ENCODE measurements around the gene SRC.
A peak's percentile ranks its signal among the peaks of the same experiment; 100 is the strongest.

SRC gene

DNA sequence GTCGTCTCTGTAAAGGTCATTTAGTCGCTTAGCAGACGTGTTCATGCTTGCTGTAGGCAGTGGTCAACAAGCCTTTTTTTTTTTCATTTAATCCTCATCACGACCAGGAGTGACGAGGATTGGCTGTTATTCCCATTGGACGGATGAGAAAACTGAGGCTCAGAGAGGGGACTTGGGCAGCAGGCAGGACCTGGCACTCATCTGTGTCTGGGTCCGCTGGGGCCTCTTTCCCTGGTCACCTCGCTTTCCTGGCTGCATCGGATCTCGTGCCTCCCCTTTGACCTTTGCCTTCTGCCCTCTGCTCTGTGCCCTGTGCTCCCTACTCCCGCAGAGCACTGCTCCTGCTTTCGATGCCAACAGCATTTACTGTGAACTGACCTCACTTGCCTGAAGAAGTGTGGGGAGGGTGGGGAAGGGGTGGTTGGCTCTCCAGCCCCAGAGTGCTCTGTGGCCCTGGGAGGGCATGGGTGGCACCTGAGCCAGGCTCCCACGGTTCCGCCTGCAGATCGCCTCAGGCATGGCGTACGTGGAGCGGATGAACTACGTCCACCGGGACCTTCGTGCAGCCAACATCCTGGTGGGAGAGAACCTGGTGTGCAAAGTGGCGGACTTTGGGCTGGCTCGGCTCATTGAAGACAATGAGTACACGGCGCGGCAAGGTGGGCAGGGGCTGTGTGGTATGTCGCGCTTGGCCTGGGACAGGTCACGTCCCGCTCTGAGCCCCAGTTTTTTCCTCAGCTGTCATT, 56.2 kb downstream of the SRC start:
- Histone ChIP-seq H3K36me3 (peaks cover 56 to 78% (median 74%) of the 10 kb centered on the region in 11 experiments), H3K4me3 (no peak overlapping the region), H3K9me3 (replicated peaks in 1 of 11) (no peaks in the 10 kb centered on the region), H3K9ac (no peak overlapping the region), H3K27me3 (peaks cover 0 to under 1% (median 0%) of the 10 kb centered on the region in 11 experiments; a peak in 2 of 22 replicates), H4K20me1 (peaks cover 0 to 79% (median 0%) of the 10 kb centered on the region in 11 experiments; a peak in 6 of 22 replicates), H3K4me1 (peaks cover 12 to 20% (median 15%) of the 10 kb centered on the region in 10 experiments), H3K4me2 (no peak overlapping the region), H3K27ac (no peak overlapping the region)
- TF ChIP-seq Cebpa-rat (IDR thresholded peaks at IDR 0.05): no peak

DNA sequence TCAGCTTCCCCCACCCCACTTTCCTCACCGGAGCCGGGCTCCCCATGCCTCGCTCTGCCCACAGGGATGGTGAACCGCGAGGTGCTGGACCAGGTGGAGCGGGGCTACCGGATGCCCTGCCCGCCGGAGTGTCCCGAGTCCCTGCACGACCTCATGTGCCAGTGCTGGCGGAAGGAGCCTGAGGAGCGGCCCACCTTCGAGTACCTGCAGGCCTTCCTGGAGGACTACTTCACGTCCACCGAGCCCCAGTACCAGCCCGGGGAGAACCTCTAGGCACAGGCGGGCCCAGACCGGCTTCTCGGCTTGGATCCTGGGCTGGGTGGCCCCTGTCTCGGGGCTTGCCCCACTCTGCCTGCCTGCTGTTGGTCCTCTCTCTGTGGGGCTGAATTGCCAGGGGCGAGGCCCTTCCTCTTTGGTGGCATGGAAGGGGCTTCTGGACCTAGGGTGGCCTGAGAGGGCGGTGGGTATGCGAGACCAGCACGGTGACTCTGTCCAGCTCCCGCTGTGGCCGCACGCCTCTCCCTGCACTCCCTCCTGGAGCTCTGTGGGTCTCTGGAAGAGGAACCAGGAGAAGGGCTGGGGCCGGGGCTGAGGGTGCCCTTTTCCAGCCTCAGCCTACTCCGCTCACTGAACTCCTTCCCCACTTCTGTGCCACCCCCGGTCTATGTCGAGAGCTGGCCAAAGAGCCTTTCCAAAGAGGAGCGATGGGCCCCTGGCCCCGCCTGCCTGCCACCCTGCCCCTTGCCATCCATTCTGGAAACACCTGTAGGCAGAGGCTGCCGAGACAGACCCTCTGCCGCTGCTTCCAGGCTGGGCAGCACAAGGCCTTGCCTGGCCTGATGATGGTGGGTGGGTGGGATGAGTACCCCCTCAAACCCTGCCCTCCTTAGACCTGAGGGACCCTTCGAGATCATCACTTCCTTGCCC, 57.4 kb downstream of the SRC start:
- no peak overlapping the region for H3K4me3 ChIP-seq
- H3K9ac ChIP-seq: no peak overlapping the region
- no peaks in the 10 kb centered on the region for H3K9me3 ChIP-seq (replicated peaks in 1 of 11)
- peaks cover 0 to 76% (median 0%) of the 10 kb centered on the region in 11 experiments; a peak in 5 of 22 replicates for H4K20me1 ChIP-seq
- TF ChIP-seq Cebpa-rat (IDR thresholded peaks at IDR 0.05): no peak
- no peak overlapping the region for H3K27ac ChIP-seq
- peaks cover 15 to 29% (median 25%) of the 10 kb centered on the region in 10 experiments for H3K4me1 ChIP-seq
- H3K27me3 ChIP-seq: peaks cover 0 to 10% (median 5%) of the 10 kb centered on the region in 11 experiments; a peak in 5 of 22 replicates
- no peak overlapping the region for H3K4me2 ChIP-seq
- H3K36me3 ChIP-seq: peaks cover 43 to 66% (median 62%) of the 10 kb centered on the region in 11 experiments

GRCh38 chr20:37404461-37404890, 58.5 kb downstream of the SRC start:
- peaks cover 35 to 55% (median 51%) of the 10 kb centered on the region in 11 experiments for H3K36me3 ChIP-seq
- H4K20me1 ChIP-seq: peaks cover 0 to 67% (median 0%) of the 10 kb centered on the region in 11 experiments; a peak in 4 of 22 replicates
- no peak overlapping the region for H3K4me3 ChIP-seq
- H3K4me2 ChIP-seq: no peak overlapping the region; a peak in 1 of 22 replicates
- no peak overlapping the region for H3K9ac ChIP-seq
- H3K27me3 ChIP-seq: peaks cover 0 to 10% (median 5%) of the 10 kb centered on the region in 11 experiments; a peak in 5 of 22 replicates
- TF ChIP-seq Cebpa-rat (IDR thresholded peaks at IDR 0.05): no peak
- no peak overlapping the region for H3K27ac ChIP-seq
- H3K9me3 ChIP-seq (replicated peaks in 1 of 11): no peaks in the 10 kb centered on the region
- peaks cover 25 to 40% (median 36%) of the 10 kb centered on the region in 10 experiments for H3K4me1 ChIP-seq

DNA sequence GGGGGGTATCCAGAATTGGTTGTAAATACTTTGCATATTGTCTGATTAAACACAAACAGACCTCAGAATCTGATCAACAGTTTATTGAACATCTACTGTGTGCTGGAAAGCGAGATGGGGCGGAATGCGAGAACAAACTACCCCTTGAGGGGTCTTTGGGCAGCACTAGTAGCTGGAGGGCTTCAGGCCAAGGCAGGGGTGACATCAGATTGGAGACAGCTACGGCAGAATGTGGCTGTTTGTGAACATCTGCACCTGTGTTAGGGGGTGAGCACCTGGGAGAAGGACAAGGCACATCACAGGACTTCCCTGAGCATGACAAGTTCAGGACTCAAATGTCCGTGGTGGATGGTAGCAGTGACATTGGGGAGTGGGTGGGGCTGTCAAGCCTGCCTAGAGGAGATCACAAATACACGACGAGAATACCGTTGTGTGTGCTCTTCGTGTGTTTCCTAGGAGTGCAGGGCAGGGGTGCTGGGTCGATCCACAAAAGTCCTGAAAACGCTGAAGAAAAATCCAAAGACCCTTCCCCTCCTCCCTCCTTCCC, 59.5 kb downstream of the SRC start:
- Histone ChIP-seq H3K4me2 (peak overlapping the region in 7 of 11 experiments; percentile 83 to 99 (median 95); a peak in 9 of 22 replicates), H3K9me3 (replicated peaks in 1 of 11) (no peaks in the 10 kb centered on the region), H3K36me3 (peaks cover 28 to 45% (median 41%) of the 10 kb centered on the region in 11 experiments), H4K20me1 (peaks cover 0 to 63% (median 0%) of the 10 kb centered on the region in 11 experiments; a peak in 4 of 22 replicates), H3K4me1 (peaks cover 30 to 50% (median 45%) of the 10 kb centered on the region in 10 experiments), H3K9ac (no peak overlapping the region), H3K4me3 (no peak overlapping the region), H3K27ac (no peak overlapping the region), H3K27me3 (peaks cover 0 to 10% (median 5%) of the 10 kb centered on the region in 11 experiments; a peak in 5 of 22 replicates)
- TF ChIP-seq Cebpa-rat (IDR thresholded peaks at IDR 0.05): no peak

DNA sequence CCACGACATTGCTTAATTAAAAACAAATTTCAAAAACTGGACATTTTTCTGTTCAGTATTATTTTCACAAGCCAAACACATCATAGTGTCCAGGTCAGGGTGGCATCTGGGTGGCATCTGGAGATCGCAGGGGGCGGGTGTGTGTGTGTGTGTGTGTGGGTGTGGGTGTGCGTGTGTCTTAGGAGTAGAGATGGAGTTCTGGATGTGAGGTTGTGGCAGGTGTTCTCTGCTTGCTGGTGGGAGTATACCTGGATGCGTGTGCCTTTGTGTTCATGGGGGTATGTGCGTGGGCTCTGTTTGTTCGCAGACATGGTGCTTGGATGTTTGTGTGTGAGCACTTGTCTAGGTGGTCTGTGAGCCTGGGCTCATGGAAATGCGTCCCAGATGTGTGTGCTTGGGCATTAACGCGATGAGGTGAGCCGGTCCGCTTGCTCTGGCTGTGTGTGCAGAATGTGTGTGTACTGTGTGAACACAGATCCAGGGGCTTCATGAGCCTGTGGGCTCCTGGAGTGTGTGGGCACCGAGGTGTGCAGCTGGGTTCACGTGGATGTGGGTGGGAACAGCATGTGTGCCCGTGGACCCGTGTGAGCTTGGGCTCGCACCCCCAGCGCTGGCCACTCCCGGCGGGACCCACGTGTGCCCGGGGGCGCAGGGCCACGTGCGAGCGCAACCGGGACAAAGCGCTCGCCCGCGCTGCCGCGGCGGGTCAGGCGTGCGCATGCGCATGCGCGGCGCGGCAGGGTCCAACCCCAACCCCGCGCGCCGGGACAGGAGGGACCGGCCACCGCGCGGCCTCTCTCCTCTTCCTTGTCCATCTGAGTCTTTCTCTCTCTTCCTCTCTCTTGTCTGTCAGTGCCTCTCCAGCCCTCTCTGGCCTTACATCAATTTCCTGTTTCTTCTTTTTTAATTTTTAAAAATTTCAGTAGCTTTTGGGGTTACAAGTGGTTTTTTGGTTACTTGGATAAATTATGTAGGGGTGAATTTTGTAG, 60.4 kb downstream of the SRC start:
- Histone ChIP-seq H3K9ac (peak overlapping the region; percentile 19 to 76 (median 70); a peak in 21 of 22 replicates), H3K4me1 (peaks cover 38 to 59% (median 54%) of the 10 kb centered on the region in 10 experiments), H3K4me2 (peak overlapping the region; percentile 83 to 99 (median 93)), H3K9me3 (replicated peaks in 1 of 11) (no peaks in the 10 kb centered on the region), H3K27ac (peak overlapping the region in 9 of 11 experiments; percentile 10 to 73 (median 66); a peak in 17 of 22 replicates), H4K20me1 (peaks cover 0 to 56% (median 0%) of the 10 kb centered on the region in 11 experiments; a peak in 4 of 22 replicates), H3K27me3 (peaks cover 0 to 10% (median 5%) of the 10 kb centered on the region in 11 experiments; a peak in 5 of 22 replicates), H3K4me3 (peak overlapping the region; percentile 38 to 67 (median 52)), H3K36me3 (peaks cover 25 to 36% (median 33%) of the 10 kb centered on the region in 11 experiments)
- TF ChIP-seq Cebpa-rat (IDR thresholded peaks at IDR 0.05): no peak

DNA sequence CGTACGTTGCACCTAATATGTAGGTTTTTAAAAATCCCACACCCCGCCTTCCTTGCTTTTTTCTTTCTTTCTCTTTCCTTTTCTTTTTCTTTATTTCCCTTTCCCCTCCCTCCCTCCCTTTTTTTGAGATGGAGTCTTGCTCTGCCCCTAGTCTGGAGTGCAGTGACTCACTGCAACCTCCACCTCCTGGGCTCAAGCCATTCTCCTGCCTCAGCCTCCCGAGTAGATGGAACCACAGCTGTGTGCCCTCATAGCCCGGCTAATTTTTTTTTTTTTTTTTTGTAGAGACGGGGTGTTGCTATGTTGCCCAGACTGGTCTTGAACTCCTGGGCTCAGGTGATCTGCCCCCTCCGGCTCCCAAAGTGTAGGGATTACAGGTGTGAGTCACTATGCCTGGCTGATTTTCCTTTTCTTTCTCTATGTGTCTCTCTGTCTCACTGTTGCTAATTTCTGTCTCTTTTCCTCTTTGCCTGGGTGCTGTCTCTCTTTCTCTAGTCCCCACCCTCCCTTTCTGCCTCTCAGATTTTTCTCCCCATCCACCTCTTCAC, 61.2 kb downstream of the SRC start:
- peaks cover 0 to 48% (median 0%) of the 10 kb centered on the region in 11 experiments; a peak in 4 of 22 replicates for H4K20me1 ChIP-seq
- peaks cover 45 to 66% (median 62%) of the 10 kb centered on the region in 10 experiments for H3K4me1 ChIP-seq
- H3K27ac ChIP-seq: peak overlapping the region in 7 of 11 experiments; percentile 60 to 73 (median 67); a peak in 11 of 22 replicates
- TF ChIP-seq Cebpa-rat (IDR thresholded peaks at IDR 0.05): no peak
- H3K4me3 ChIP-seq: peak overlapping the region; percentile 38 to 67 (median 52); a peak in 16 of 20 replicates
- no peaks in the 10 kb centered on the region for H3K9me3 ChIP-seq (replicated peaks in 1 of 11)
- peaks cover 18 to 28% (median 25%) of the 10 kb centered on the region in 11 experiments for H3K36me3 ChIP-seq
- peak overlapping the region in 9 of 11 experiments; percentile 44 to 76 (median 70); a peak in 11 of 22 replicates for H3K9ac ChIP-seq
- H3K4me2 ChIP-seq: peak overlapping the region; percentile 83 to 99 (median 93)
- peaks cover 0 to 10% (median 5%) of the 10 kb centered on the region in 11 experiments; a peak in 5 of 22 replicates for H3K27me3 ChIP-seq

- no peaks in the 10 kb centered on the region for H3K9me3 ChIP-seq (replicated peaks in 1 of 11)
- H3K36me3 ChIP-seq: peaks cover 13 to 24% (median 20%) of the 10 kb centered on the region in 11 experiments
- no peak overlapping the region for H3K9ac ChIP-seq
- H4K20me1 ChIP-seq: peaks cover 0 to 44% (median 0%) of the 10 kb centered on the region in 11 experiments; a peak in 4 of 22 replicates
- H3K27ac ChIP-seq: no peak overlapping the region
- H3K27me3 ChIP-seq: peaks cover 0 to 10% (median 5%) of the 10 kb centered on the region in 11 experiments; a peak in 5 of 22 replicates
- H3K4me1 ChIP-seq: peaks cover 50 to 71% (median 66%) of the 10 kb centered on the region in 10 experiments
- peak overlapping the region in 9 of 11 experiments; percentile 9 to 99 (median 91); a peak in 19 of 22 replicates for H3K4me2 ChIP-seq
- TF ChIP-seq Cebpa-rat (IDR thresholded peaks at IDR 0.05): no peak
- H3K4me3 ChIP-seq: no peak overlapping the region
These were observed 61.6 kb downstream of the SRC start for GRCh38 chr20:37407573-37408002.

Data from BLaER1 treated with 17β-estradiol and CSF1 and Interleukin-3, amounts not matched to agents 10 nM and 100 nM (cell line).